HG02981 (cell line): Measurements from ENCODE around the gene ATP6V0D1.

Source experiments
- ATAC-seq: cut with Tn5 transposase; IDR thresholded peaks from one replicate; pipeline ENCODE4 v1.9.1; 2021; ENCODE audit warnings: mild to moderate bottlenecking, moderate library complexity; ENCODE audit not compliant: unreplicated experiment

Gene ATP6V0D1

DNA sequence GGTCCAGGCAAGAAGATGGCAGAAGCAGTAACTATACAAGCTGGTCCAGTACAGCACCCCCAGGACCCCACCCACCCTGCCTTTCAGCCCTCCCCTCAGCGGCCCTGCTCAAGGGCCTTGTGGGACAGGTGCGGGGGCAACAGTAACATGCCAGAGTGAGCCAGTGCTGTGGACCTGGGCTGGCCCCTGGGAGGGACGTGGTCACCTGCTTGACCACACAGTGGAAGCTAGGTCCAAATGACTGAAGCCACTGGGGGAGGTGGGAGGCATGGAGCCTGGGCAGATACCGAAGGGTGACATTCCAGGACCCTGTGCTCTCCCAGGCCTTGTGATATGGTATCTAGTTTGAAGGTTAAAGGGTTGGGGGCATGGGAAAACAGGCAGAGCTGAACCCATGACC is 17.3 kb downstream of the ATP6V0D1 start:
- ATAC-seq = no peak

GRCh38 chr16:67463059-67463458 is 17.9 kb downstream of the ATP6V0D1 start:
- ATAC-seq = no peak

- no peak for ATAC-seq
These were observed 18.7 kb downstream of the ATP6V0D1 start for GRCh38 chr16:67462279-67462655.

DNA sequence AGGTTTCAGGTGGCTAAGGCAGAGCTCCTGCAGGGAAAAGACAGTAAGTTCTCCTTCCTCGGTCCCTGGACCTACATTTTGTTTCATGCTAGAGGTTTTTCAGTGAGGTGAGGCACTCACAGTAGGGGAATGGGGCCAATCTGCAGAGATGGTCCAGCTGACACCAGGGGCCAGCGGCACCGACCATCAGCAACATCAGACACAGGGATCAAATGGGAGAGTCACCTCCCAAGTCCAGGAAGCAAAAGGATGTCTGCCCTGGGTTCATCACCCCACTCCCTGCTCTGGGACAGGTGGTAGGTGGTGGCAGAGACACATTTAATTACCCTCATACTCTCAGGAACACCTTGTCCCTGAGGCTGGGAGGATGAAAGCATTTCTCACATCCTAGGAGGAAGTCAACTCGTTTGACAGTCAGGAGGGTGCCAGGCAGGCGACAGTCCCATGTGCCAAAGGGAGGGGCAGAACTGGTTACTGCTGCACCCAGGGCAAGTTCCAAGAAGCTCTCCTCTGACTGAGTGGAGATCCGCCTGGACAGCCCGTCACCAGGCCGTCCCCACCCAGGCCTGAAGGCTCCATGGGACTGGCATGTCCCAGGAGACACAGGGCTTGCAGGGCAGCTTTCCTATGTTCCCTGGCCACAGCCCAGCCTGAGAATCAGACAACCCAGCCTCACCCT is 19.2 kb downstream of the ATP6V0D1 start:
- no peak for ATAC-seq

- no peak for ATAC-seq
These were observed 20.0 kb downstream of the ATP6V0D1 start for GRCh38 chr16:67460961-67461360.

DNA sequence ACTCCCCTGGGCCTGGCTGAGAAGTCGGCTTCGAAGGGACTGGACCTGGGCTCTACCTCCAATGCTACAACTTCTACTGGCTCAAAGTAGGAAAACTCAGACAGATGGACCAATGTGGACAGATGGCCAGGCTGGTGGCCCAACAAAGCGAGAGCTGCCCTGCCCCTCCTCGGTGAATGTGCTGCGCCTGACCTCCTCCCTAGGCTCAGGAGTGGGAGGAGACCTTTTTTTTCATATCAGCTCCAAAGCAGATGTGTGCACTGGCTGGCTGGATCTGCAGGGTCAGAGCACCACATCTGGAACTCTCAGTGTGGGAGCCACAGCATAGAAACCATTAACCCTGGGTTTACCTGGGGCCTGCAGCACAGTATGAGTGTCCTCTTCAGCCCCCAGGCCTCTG is 20.8 kb downstream of the ATP6V0D1 start:
- no peak for ATAC-seq

GRCh38 chr16:67459861-67460150 is 21.2 kb downstream of the ATP6V0D1 start:
- no peak for ATAC-seq

DNA sequence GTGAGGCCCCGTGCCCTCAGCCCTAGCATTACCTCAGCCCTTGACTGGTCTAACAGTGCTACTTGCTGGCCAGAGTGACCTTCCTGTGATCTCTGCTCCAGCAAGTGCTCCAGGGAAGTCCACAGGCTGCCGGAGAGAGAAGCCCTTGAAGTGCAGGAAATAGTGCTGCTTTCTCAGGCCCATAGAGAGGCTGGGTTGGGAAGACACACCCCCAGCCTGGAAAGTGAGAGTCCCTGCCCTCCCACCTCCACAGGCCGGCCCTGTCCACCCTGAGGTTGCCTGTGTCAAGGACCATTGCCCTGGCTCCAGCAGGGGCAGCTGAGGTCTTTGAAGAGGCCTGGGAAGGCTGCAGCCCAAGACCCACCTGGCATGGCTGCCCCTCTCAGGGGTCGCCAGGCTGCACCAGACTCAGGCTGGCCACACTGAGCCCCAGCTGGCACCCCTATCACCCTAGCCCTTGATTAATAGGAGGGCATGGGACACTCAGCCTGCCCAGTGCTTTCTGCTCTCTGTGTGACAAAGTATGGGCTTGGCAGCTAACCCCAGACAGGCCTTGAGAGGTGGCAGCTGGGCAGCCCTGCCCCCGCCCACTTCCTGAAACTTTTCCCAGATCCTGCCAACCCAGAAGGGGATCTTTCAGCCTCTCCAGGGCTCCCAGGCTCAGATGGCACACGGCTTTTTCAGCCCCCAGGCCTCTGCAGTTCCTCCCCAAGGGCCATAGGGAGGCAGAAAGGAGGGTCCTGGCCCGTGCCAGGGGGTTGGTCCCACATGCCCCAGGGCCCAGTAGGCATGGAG is 21.7 kb downstream of the ATP6V0D1 start:
- ATAC-seq = no peak

DNA sequence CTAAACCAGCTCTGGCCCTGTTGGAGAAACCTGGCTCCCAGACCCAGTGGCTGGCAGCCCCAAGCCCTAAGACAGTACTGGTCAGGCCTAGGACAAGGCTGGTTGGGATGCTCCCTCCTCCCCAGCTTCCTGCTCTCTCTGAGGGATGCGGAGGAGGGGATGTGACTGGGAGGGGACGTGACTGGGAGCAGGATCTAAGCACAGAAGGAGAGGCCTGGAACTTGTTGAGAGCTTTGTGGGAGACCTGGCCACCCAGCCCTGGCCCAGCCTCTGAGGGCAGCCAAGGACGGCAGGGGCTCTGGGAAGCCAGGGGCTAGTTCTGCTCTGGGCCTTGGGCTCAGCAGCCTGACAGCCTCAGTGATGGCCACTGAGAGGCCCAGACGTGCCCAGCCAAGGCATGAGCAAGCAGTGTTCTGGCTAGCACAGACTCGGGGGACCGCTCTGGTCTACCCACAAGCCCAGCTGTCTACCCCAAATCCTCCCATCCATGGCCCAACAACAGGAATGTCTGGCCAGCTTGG is 22.8 kb downstream of the ATP6V0D1 start:
- no peak for ATAC-seq

GRCh38 chr16:67457611-67458010 is 23.3 kb downstream of the ATP6V0D1 start:
- no peak for ATAC-seq

DNA sequence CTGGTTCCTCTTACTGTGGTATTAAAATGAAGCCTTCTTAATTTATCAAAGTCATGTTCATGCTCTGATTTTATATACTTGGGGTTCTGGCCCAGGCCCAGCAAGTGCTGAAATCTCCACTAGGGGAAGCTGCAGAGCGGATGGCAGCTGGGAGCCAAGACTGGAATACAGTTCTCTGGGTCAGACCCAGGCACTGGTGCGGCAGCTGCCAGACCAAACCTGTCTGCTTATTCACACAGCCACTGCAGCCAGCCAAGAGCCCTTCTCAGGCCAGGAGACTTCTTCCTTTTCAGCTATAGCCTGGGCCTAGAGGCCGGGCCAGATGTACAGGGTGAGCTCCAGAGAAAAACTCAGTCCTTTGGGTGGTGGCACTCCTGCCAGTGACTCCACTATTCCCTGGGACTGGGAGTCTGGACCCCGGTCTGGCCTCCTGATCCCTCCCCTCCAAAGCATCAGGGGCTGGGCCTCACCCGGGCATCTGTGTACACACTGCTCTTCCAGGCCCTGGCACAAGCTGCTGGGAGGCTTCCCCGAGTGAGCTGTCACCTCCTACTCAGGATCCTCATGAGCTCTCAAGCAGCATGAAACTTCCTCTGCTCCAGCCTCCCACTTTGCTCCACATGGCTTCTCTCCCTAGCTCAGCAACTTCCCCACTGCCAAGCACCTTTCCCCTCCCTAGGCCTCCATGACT is 24.4 kb downstream of the ATP6V0D1 start:
- no peak for ATAC-seq

GRCh38 chr16:67454852-67455251 is 26.1 kb downstream of the ATP6V0D1 start:
- no peak for ATAC-seq

DNA sequence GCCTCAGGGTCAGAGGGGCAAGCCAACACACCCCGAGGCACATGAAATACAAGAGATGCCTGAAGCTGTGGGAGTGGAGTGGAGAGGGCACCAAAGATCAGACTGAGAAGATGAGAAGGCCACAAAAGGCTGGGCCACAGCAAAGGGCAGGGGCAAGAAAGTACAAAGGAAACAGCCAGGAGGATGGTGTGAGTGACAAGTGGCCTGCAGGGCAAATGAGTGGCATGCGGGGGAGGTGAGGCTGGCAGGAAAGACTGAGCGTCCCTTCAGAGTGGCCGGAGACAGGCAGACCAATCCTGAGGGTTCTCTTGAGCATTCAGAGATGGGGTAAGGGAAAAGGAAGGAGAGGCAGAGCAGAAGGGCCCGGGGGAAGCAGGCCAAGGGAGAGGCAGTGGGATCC is 26.9 kb downstream of the ATP6V0D1 start:
- ATAC-seq = no peak

DNA sequence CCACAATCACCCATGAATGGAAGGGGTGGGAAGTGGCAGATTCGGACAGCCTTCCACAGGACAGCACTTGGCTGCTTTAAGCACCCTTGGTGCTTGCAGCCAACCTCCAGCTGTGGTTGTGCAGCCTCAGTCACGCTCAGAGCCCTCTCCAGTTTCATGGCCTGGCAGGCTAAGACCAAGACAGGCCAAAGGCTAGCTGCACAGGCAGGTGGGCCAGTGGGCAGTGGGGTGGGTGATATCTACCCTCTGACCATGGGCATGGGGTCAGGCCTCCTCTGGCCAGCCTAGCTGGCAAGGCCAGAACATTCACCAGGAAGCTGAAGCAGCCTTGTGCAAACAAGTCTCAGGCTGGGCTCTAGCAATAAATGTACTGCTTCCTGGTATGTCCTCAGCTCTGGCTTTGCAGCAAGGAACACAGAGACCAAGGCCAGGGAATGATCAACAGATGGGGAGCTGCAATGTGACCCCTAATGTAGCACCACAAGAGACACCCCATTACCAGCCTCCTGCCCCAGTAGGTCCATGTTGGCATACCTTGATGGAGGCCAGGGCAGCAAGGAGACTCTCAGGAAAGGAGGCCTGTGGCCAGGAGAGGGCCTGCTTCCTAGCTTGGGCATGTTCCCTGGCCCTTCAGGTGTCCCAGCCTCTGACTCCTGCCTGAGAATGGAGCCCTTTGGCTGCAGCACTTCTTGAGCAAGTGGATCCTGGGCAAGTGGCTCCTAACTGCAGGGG is 29.1 kb downstream of the ATP6V0D1 start:
- ATAC-seq = no peak

DNA sequence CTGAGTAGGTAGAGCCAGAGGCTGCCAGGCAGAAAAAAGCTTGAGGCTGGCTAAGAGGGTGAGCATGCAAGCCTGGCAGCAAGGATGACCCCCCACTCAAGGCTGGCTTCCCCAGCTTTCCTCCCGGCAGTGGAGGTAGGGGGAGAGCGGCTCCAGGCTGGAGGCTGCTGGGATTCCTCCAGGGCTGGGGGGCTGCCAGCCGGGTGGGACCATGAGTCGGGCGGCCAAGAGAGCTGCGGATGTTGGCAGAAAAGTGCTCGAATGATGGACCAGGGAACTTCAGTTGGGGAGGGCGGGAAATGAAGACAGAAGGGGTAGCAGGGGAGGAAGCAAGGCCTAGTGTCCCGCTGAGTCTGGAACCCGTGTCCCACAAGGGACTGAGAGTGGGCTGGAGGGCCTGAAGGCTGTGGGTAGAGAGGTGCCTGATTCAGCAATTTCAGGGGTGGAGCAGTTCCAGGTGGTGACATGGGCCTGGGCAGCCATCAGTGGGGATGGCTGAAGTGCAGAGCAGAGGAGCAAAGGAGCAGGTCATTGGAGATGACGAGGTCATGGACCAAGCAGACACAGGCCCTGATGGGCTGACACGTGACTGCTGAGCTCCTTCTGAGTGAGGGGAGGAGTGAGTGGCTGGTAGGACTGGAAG is 29.8 kb downstream of the ATP6V0D1 start:
- no peak for ATAC-seq

- ATAC-seq = no peak
These were observed 31.2 kb downstream of the ATP6V0D1 start for GRCh38 chr16:67449739-67450138.

- no peak for ATAC-seq
These were observed 31.6 kb downstream of the ATP6V0D1 start for GRCh38 chr16:67449336-67449735.

DNA sequence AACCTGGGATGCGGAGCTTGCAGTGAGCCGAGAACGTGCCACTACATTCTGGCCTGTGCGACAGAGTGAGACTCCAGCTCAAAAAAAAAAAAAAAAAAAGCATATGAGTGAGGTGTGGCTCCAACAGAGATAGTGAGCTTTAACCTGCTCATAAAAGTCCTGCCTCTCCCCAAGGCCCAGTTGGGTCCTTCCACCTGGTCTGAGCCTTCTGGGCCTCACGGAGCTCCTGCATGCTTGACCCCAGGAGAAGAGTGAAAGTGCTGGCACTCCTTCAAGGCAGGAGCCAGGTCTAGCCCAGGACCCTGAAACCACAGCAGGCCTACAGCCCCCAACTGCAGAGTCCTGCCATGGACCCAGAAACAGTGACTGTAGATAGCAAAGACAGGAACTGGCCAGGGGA is 32.4 kb downstream of the ATP6V0D1 start:
- ATAC-seq = no peak

DNA sequence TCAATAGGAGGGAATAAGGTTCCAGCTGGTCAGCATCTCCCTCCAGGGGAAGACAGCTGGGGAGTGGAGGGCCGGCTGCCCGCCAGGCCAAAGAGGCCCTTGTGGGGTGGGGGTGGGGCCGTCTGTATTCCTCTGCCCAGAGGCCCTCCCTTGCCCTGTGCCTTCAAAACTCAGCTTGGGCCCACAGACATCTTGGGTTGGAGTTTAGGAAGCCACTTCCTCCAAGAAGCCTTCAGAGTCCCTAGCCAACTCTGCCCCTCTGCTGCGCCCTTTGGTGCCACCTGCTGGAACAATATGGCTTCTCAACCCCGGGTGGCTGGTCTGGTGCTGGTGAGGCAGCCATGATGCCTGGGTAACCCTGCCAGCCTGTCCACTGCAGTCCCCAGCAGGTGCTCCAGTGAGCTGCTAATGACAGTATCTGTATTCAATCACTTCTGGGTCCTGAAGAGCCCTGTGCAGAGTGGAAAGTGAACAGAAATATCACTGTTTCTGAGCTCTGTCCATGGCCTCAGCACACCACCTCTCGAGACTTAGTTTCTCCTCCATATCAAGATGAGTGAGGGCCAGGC is 33.4 kb downstream of the ATP6V0D1 start:
- no peak for ATAC-seq

- no peak for ATAC-seq
These were observed 33.9 kb downstream of the ATP6V0D1 start for GRCh38 chr16:67446968-67447507.
